ENCODE data around the gene BACH1. TPM values are rescaled to one million over a fixed set of nuclear protein-coding genes. Genes with fewer than 3 reads are reported as not detected.

Gene BACH1
- total RNA-seq, 1 donor from 2014 or later = 34.2 TPM

GRCh38 chr21:29360799-29361765 lies 62.4 kb downstream of the BACH1 start:
- ATAC-seq (ENCODE audit: poor library complexity) (no peak), DNase-seq (no peak)

GRCh38 chr21:29362758-29363157 lies 64.0 kb downstream of the BACH1 start:
- ATAC-seq (ENCODE audit: poor library complexity) = no peak
- intact Hi-C loops (cut with DNase I) = no loop called here
- no peak for DNase-seq

More at GRCh38 chr21:29360799-29361765, 62.4 kb downstream of the BACH1 start:
- intact Hi-C loops (cut with DNase I) = no loop called here

- intact Hi-C loops (cut with DNase I) = no loop called here
- no peak for ATAC-seq (ENCODE audit: poor library complexity)
- DNase-seq = no peak
Observed at GRCh38 chr21:29365661-29366265, 67.0 kb downstream of the BACH1 start.

GRCh38 chr21:29366532-29366931 lies 67.8 kb downstream of the BACH1 start:
- no peak for DNase-seq
- ATAC-seq (ENCODE audit: poor library complexity) = no peak
- intact Hi-C loops (cut with DNase I) = no loop called here

GRCh38 chr21:29367335-29367734 lies 68.6 kb downstream of the BACH1 start:
- ATAC-seq (ENCODE audit: poor library complexity) = no peak
- intact Hi-C loops (cut with DNase I) = no loop called here
- DNase-seq = no peak

GRCh38 chr21:29368906-29369305 lies 70.2 kb downstream of the BACH1 start:
- no peak for ATAC-seq (ENCODE audit: poor library complexity)
- intact Hi-C loops (cut with DNase I) = no loop called here
- no peak for DNase-seq

GRCh38 chr21:29371464-29371863 lies 72.7 kb downstream of the BACH1 start:
- no peak for DNase-seq
- ATAC-seq (ENCODE audit: poor library complexity) = no peak
- intact Hi-C loops (cut with DNase I) = loop anchor here (5.0 kb wide), 2 partner anchors 209 to 284 kb away; no protein-coding TSS in a partner anchor

- intact Hi-C loops (cut with DNase I) = loop anchor here (5.0 kb wide), 2 partner anchors 210 to 285 kb away; no protein-coding TSS in a partner anchor
- ATAC-seq (ENCODE audit: poor library complexity) (peak; percentile 91), DNase-seq (no peak)
Observed at GRCh38 chr21:29372063-29372802, 73.5 kb downstream of the BACH1 start.

GRCh38 chr21:29374481-29374880 lies 75.8 kb downstream of the BACH1 start:
- no peak for ATAC-seq (ENCODE audit: poor library complexity)
- intact Hi-C loops (cut with DNase I) = loop anchor here (5.0 kb wide), 2 partner anchors 212 to 287 kb away; no protein-coding TSS in a partner anchor
- DNase-seq = no peak

GRCh38 chr21:29376556-29376955 lies 77.8 kb downstream of the BACH1 start:
- intact Hi-C loops (cut with DNase I) = no loop called here
- DNase-seq = peak; percentile 47
- peak; percentile 56 for ATAC-seq (ENCODE audit: poor library complexity)

GRCh38 chr21:29377266-29377665 lies 78.5 kb downstream of the BACH1 start:
- DNase-seq = no peak
- no peak for ATAC-seq (ENCODE audit: poor library complexity)
- intact Hi-C loops (cut with DNase I) = no loop called here

GRCh38 chr21:29378832-29379231 lies 80.1 kb downstream of the BACH1 start:
- DNase-seq (no peak), ATAC-seq (ENCODE audit: poor library complexity) (no peak)
- intact Hi-C loops (cut with DNase I) = no loop called here

GRCh38 chr21:29379517-29380054 lies 80.9 kb downstream of the BACH1 start:
- intact Hi-C loops (cut with DNase I) = no loop called here

GRCh38 chr21:29382030-29382654 lies 83.4 kb downstream of the BACH1 start:
- DNase-seq = no peak
- no peak for ATAC-seq (ENCODE audit: poor library complexity)

More at GRCh38 chr21:29379517-29380054, 80.9 kb downstream of the BACH1 start:
- no peak for ATAC-seq (ENCODE audit: poor library complexity)
- DNase-seq = no peak

GRCh38 chr21:29384683-29385359 lies 86.1 kb downstream of the BACH1 start:
- intact Hi-C loops (cut with DNase I) = no loop called here
- ATAC-seq (ENCODE audit: poor library complexity) (no peak), DNase-seq (no peak)

More at GRCh38 chr21:29382030-29382654, 83.4 kb downstream of the BACH1 start:
- intact Hi-C loops (cut with DNase I) = no loop called here

- intact Hi-C loops (cut with DNase I) = no loop called here
- ATAC-seq (ENCODE audit: poor library complexity) (no peak), DNase-seq (no peak)
Observed at GRCh38 chr21:29385934-29386520, 87.3 kb downstream of the BACH1 start.

- ATAC-seq (ENCODE audit: poor library complexity) (no peak), DNase-seq (no peak)
- intact Hi-C loops (cut with DNase I) = no loop called here
Observed at GRCh38 chr21:29386803-29387202, 88.1 kb downstream of the BACH1 start.

All from Right ventricle myocardium superior (tissue), 1 donor.